ENCODE data around the gene ADGRE2.

GRCh38 chr19:14772467-14772866 lies 5.9 kb downstream of the ADGRE2 start:
- no peak for TF ChIP-seq CTCF (IDR thresholded peaks at IDR 0.05)
- no peak for TF ChIP-seq TCF7L2 (IDR thresholded peaks at IDR 0.05; ENCODE audit: low read depth, low read length)
- no peak for TF ChIP-seq POLR2AphosphoS5 (IDR thresholded peaks at IDR 0.05; ENCODE audit: low read depth, low read length)
- TF ChIP-seq SIN3A (IDR thresholded peaks at IDR 0.05; ENCODE audit: borderline replicate concordance, insufficient read depth, low read depth, low read length), result no peak

Data from Panc1 (cell line).